Parathyroid adenoma (tissue), 2 donors: Measurements from ENCODE around the gene UPF2.

Experiments
- H2AFZ ChIP-seq: fragments of 300-600 bp; sonication (generic); one replicate; pipeline ENCODE4 v1.7.0; 2017; ENCODE audit warnings: antibody characterized with exemption, mild to moderate bottlenecking
- H3K27ac ChIP-seq: fragments of 300-600 bp; sonication (generic); one replicate; pipeline ENCODE4 v1.7.0; 2017
- H3K27me3 ChIP-seq: fragments of 300-600 bp; sonication (generic); one replicate; pipeline ENCODE4 v1.7.0; 2017; ENCODE audit warnings: low read length; ENCODE audit not compliant: control insufficient read depth, insufficient read depth
- H3K36me3 ChIP-seq: fragments of 300-600 bp; sonication (generic); one replicate; pipeline ENCODE4 v1.7.0; 2017; ENCODE audit warnings: low read length; ENCODE audit not compliant: control insufficient read depth, insufficient read depth
- H3K4me1 ChIP-seq: fragments of 300-600 bp; sonication (generic); one replicate; pipeline ENCODE4 v1.7.0; 2017; ENCODE audit warnings: control low read depth
- H3K4me2 ChIP-seq: fragments of 300-600 bp; sonication (generic); one replicate; pipeline ENCODE4 v1.7.0; 2017; ENCODE audit warnings: low read length
- H3K4me3 ChIP-seq: fragments of 300-600 bp; sonication (generic); one replicate; pipeline ENCODE4 v1.7.0; 2017; ENCODE audit warnings: low read depth, low read length
- H3K79me2 ChIP-seq: fragments of 300-600 bp; sonication (generic); one replicate; pipeline ENCODE4 v1.7.0; 2017; ENCODE audit warnings: control low read depth
- H3K9ac ChIP-seq: fragments of 300-600 bp; sonication (generic); one replicate; pipeline ENCODE4 v1.7.0; 2017; ENCODE audit warnings: mild to moderate bottlenecking
- H3K9me3 ChIP-seq: fragments of 300-600 bp; sonication (generic); one replicate; pipeline ENCODE4 v1.7.0; 2017; ENCODE audit warnings: low read length; ENCODE audit not compliant: control insufficient read depth
- TF ChIP-seq, protein P1 (sequence below): fragments of 300-600 bp; sonication (generic); IDR thresholded peaks from one replicate; pipeline ENCODE4 v1.7.0; 2017; ENCODE audit warnings: antibody characterized with exemption, mild to moderate bottlenecking
- donor health status: primary hyperparathyroidism.

UPF2 gene

GRCh38 chr10:11901036-11901301 lies 141.6 kb downstream of the UPF2 start:
- H3K4me2 ChIP-seq = no peak overlapping the region
- H3K36me3 ChIP-seq = no peaks in the 10 kb centered on the region
- H3K9ac ChIP-seq = no peak overlapping the region
- no peaks in the 10 kb centered on the region for H3K9me3 ChIP-seq
- TF ChIP-seq, protein P1, sequence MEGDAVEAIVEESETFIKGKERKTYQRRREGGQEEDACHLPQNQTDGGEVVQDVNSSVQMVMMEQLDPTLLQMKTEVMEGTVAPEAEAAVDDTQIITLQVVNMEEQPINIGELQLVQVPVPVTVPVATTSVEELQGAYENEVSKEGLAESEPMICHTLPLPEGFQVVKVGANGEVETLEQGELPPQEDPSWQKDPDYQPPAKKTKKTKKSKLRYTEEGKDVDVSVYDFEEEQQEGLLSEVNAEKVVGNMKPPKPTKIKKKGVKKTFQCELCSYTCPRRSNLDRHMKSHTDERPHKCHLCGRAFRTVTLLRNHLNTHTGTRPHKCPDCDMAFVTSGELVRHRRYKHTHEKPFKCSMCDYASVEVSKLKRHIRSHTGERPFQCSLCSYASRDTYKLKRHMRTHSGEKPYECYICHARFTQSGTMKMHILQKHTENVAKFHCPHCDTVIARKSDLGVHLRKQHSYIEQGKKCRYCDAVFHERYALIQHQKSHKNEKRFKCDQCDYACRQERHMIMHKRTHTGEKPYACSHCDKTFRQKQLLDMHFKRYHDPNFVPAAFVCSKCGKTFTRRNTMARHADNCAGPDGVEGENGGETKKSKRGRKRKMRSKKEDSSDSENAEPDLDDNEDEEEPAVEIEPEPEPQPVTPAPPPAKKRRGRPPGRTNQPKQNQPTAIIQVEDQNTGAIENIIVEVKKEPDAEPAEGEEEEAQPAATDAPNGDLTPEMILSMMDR = no peak
- H3K4me1 ChIP-seq = no peaks in the 10 kb centered on the region
- no peak overlapping the region for H2AFZ ChIP-seq
- no peaks in the 10 kb centered on the region for H3K27me3 ChIP-seq
- no peaks in the 10 kb centered on the region for H3K79me2 ChIP-seq
- H3K27ac ChIP-seq = no peak overlapping the region
- H3K4me3 ChIP-seq = no peak overlapping the region

DNA sequence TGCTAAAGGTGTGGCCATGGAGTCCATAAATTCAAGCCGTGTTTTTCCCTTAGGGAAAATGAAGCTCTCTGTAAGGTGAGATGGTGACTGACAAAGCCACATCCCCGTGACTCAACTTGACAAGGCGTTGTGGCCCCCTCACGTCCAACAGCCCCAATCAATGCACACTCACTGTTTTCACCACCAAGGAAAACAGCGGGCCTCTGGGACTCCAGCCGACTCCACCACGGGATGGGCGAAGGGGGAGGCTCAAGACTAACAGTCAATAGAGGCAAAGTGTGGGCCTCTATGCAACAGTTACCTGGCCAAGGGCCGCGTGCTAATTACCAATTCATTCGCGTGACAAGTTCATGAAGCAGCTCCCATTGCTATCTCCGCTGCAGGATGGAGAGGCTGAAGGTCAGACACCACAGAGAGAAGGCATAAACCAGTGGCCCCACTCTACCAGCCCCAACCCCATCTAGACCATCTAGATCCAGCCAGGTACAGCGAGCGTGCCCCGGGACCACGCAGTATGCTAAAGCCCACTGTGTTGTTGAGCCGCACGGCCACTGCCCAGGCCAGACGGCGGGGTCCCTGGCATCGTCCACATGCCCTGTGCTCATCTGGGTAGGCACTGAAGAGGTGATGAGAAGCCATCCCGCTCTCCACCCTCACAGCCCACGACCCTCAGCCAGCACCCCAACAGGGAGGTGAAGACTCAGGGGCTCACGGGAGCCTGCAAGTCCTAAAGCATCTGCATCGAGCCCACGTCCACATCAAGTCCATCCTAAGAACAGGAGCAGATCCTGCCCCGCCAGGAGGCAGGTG lies 143.3 kb downstream of the UPF2 start:
- Histone ChIP-seq H3K4me2 (no peak overlapping the region), H3K4me1 (no peaks in the 10 kb centered on the region), H3K36me3 (no peaks in the 10 kb centered on the region), H3K27ac (no peak overlapping the region), H3K4me3 (no peak overlapping the region), H3K9me3 (no peaks in the 10 kb centered on the region), H2AFZ (no peak overlapping the region), H3K27me3 (no peaks in the 10 kb centered on the region), H3K79me2 (no peaks in the 10 kb centered on the region), H3K9ac (no peak overlapping the region)
- TF ChIP-seq, protein P1 = no peak

GRCh38 chr10:11898372-11899066 lies 144.1 kb downstream of the UPF2 start:
- H3K36me3 ChIP-seq = no peaks in the 10 kb centered on the region
- no peaks in the 10 kb centered on the region for H3K4me1 ChIP-seq
- no peak overlapping the region for H3K27ac ChIP-seq
- no peak overlapping the region for H3K4me2 ChIP-seq
- H3K79me2 ChIP-seq = no peaks in the 10 kb centered on the region
- no peak overlapping the region for H2AFZ ChIP-seq
- H3K9ac ChIP-seq = no peak overlapping the region
- no peaks in the 10 kb centered on the region for H3K27me3 ChIP-seq
- TF ChIP-seq, protein P1 = no peak
- H3K9me3 ChIP-seq = no peaks in the 10 kb centered on the region
- H3K4me3 ChIP-seq = no peak overlapping the region

- H3K79me2 ChIP-seq = no peaks in the 10 kb centered on the region
- H3K27me3 ChIP-seq = no peaks in the 10 kb centered on the region
- H3K9me3 ChIP-seq = no peaks in the 10 kb centered on the region
- H3K27ac ChIP-seq = no peak overlapping the region
- H3K36me3 ChIP-seq = no peaks in the 10 kb centered on the region
- H3K4me2 ChIP-seq = no peak overlapping the region
- no peak overlapping the region for H2AFZ ChIP-seq
- no peak overlapping the region for H3K9ac ChIP-seq
- TF ChIP-seq, protein P1 = no peak
- no peak overlapping the region for H3K4me3 ChIP-seq
- H3K4me1 ChIP-seq = no peaks in the 10 kb centered on the region
These were observed 144.6 kb downstream of the UPF2 start for GRCh38 chr10:11898033-11898371.
